Measurements from ENCODE around the gene NOTUM. TPM values are rescaled to one million over a fixed set of nuclear protein-coding genes. Genes with fewer than 3 reads are reported as not detected.

Gene NOTUM
- total and polyA plus RNA-seq, 9 of the 15 experiments (the other 6 are each of a cell fraction or from before 2014, with no cell fraction given): 0.03 to 14.0 (median 4.1) TPM

DNA sequence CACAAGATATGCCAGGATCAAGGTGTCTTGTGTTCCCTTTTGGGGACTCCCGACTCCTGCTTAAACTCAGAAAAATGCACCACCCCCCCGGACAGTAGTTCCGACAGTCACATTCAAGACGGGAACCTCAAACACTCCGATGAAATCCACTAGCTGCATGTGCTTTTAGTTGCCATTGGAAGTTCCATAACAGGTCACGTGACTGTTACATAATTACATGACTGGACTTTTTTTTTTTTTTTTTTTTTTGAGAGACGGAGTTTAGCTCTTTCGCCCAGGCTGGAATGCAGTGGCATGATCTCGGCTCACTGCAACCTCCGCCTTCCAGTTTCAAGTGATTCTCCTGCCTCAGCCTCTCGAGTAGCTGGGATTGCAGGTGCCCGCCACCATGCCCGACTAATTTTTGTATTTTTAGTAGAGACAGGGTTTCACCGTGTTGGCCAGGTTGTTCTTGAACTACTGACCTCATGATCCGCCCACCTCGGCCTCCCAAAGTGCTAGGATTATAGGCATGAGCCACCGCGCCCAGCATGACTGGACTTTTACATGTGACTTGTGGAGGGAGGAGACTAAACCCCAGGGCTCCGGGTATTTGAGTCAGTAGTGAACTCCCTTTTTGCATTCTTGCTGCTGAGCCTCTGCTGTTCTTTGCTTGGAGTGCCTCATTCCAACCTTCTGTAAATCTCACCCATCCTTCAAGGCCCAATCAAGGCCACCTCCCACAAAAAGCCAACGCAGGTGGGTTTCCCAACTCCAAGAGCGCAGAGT is 44.6 kb downstream of the NOTUM start (continued):
- TF ChIP-seq EGR1 (conservative IDR thresholded peaks at IDR 0.05) (peak; percentile 84), ZNF384 (IDR thresholded peaks at IDR 0.05; ENCODE audit: low read depth, low read length) (peak; percentile 66; the same call in 1 of the 2 replicates), TBP (optimal IDR thresholded peaks at IDR 0.05; ENCODE audit: low read depth, low read length) (peak; percentile 39), SRSF3 (IDR thresholded peaks at IDR 0.05; ENCODE audit: insufficient read depth, low read length) (no peak), KDM5B (IDR thresholded peaks at IDR 0.05; ENCODE audit: insufficient replicate concordance, low read depth, low read length) (peak; percentile 22), MEIS2 (IDR thresholded peaks at IDR 0.05; ENCODE audit: partially characterized antibody) (no peak), FOXK2 (conservative IDR thresholded peaks at IDR 0.05 in 1 of 2, IDR thresholded peaks at IDR 0.05 in 1 of 2; ENCODE audit: low read depth in 2 of 2) (no peak), NR4A1 (CRISPR knock-in tag; IDR thresholded peaks at IDR 0.05) (no peak), NR4A1 (tag; IDR thresholded peaks at IDR 0.05) (no peak), ZNF316 (IDR thresholded peaks at IDR 0.05) (peak; percentile 58; the same call in 1 of the 2 replicates), TCF3 (CRISPR knock-in tag; IDR thresholded peaks at IDR 0.05) (no peak), ARHGAP35 (IDR thresholded peaks at IDR 0.05; ENCODE audit: partially characterized antibody) (no peak), SMAD4 (CRISPR knock-in tag; conservative IDR thresholded peaks at IDR 0.05) (peak; percentile 27; the same call in 1 of the 2 replicates), BHLHE40 (IDR thresholded peaks at IDR 0.05; ENCODE audit: low read length) (peak; percentile 26; the same call in 1 of the 2 replicates), ZNF75A (CRISPR knock-in tag; IDR thresholded peaks at IDR 0.05) (no peak), TOE1 (IDR thresholded peaks at IDR 0.05; ENCODE audit: borderline replicate concordance) (peak; percentile 88), TOE1 (CRISPR knock-in tag; IDR thresholded peaks at IDR 0.05; ENCODE audit: borderline replicate concordance, low read depth) (no peak), EP400 (IDR thresholded peaks at IDR 0.05) (peak; percentile 50; the same call in 1 of the 2 replicates), SUPT5H (IDR thresholded peaks at IDR 0.05) (peak; percentile 55; the same call in 1 of the 2 replicates), ZNF165 (CRISPR knock-in tag; IDR thresholded peaks at IDR 0.05; ENCODE audit: borderline replicate concordance) (no peak), RBM22 (IDR thresholded peaks at IDR 0.05; ENCODE audit: low read depth, low read length, poor library complexity, severe bottlenecking) (no peak), SIN3A (IDR thresholded peaks at IDR 0.05; ENCODE audit: borderline replicate concordance in 2 of 2, control insufficient read depth in 1 of 2, low read depth in 2 of 2, low read length in 2 of 2) (0 out of 4 replicates have a peak, but pooled peaks of 1 of the 2 experiments have one; percentile 6), TAF9B (IDR thresholded peaks at IDR 0.05; ENCODE audit: partially characterized antibody) (peak; percentile 24), MXI1 (IDR thresholded peaks at IDR 0.05; ENCODE audit: low read depth, low read length) (0 out of 2 replicates have a peak, but pooled peaks have one; percentile 32)
- TF ChIP-seq, protein P1, sequence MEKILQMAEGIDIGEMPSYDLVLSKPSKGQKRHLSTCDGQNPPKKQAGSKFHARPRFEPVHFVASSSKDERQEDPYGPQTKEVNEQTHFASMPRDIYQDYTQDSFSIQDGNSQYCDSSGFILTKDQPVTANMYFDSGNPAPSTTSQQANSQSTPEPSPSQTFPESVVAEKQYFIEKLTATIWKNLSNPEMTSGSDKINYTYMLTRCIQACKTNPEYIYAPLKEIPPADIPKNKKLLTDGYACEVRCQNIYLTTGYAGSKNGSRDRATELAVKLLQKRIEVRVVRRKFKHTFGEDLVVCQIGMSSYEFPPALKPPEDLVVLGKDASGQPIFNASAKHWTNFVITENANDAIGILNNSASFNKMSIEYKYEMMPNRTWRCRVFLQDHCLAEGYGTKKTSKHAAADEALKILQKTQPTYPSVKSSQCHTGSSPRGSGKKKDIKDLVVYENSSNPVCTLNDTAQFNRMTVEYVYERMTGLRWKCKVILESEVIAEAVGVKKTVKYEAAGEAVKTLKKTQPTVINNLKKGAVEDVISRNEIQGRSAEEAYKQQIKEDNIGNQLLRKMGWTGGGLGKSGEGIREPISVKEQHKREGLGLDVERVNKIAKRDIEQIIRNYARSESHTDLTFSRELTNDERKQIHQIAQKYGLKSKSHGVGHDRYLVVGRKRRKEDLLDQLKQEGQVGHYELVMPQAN (IDR thresholded peaks at IDR 0.05; ENCODE audit: borderline replicate concordance): no peak; the same call in 1 of the 2 replicates
- TF ChIP-seq, protein P2, sequence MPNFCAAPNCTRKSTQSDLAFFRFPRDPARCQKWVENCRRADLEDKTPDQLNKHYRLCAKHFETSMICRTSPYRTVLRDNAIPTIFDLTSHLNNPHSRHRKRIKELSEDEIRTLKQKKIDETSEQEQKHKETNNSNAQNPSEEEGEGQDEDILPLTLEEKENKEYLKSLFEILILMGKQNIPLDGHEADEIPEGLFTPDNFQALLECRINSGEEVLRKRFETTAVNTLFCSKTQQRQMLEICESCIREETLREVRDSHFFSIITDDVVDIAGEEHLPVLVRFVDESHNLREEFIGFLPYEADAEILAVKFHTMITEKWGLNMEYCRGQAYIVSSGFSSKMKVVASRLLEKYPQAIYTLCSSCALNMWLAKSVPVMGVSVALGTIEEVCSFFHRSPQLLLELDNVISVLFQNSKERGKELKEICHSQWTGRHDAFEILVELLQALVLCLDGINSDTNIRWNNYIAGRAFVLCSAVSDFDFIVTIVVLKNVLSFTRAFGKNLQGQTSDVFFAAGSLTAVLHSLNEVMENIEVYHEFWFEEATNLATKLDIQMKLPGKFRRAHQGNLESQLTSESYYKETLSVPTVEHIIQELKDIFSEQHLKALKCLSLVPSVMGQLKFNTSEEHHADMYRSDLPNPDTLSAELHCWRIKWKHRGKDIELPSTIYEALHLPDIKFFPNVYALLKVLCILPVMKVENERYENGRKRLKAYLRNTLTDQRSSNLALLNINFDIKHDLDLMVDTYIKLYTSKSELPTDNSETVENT (CRISPR knock-in tag; IDR thresholded peaks at IDR 0.05): 0 out of 2 replicates have a peak, but pooled peaks have one; percentile 12
